Nephron (organoid): ENCODE measurements around the gene DHRS1.
"Not testable (repeated sequence)": the region's sequence is repeated elsewhere in the genome, so short reads cannot be mapped to it uniquely, and the experiment has no call there.

Experiments used
- H3K27ac Mint-ChIP-seq, 3 experiments: 2 replicates each; pipeline ENCODE4 v1.8.0; 2020; ENCODE audit warnings: mixed read lengths in 3 of 3, mild to moderate bottlenecking in 2 of 3, moderate library complexity in 1 of 3
- H3K27me3 Mint-ChIP-seq: 2 replicates; pipeline ENCODE4 v1.8.0; 2021; ENCODE audit warnings: low read depth, mild to moderate bottlenecking, moderate library complexity, mixed read lengths
- H3K36me3 Mint-ChIP-seq: 2 replicates; pipeline ENCODE4 v1.8.0; 2020; ENCODE audit warnings: low read depth, mixed read lengths
- H3K4me1 Mint-ChIP-seq: 2 replicates; pipeline ENCODE4 v1.8.0; 2020; ENCODE audit warnings: mixed read lengths
- H3K4me3 Mint-ChIP-seq, 3 experiments: 2 replicates each; pipeline ENCODE4 v1.8.0; 2020; ENCODE audit warnings: mild to moderate bottlenecking in 3 of 3, mixed read lengths in 3 of 3, moderate library complexity in 2 of 3
- H3K9me3 Mint-ChIP-seq: 2 replicates; pipeline ENCODE4 v1.8.0; 2020; ENCODE audit warnings: mixed read lengths
- TF ChIP-seq, protein P1 (sequence below), 3 experiments: fragments of 200-600 bp; sonication (generic); IDR thresholded peaks; one replicate each; pipeline ENCODE4 v1.5.0; 2021; ENCODE audit warnings: antibody characterized with exemption in 3 of 3; ENCODE audit not compliant: unreplicated experiment in 3 of 3

The DHRS1 gene

DNA sequence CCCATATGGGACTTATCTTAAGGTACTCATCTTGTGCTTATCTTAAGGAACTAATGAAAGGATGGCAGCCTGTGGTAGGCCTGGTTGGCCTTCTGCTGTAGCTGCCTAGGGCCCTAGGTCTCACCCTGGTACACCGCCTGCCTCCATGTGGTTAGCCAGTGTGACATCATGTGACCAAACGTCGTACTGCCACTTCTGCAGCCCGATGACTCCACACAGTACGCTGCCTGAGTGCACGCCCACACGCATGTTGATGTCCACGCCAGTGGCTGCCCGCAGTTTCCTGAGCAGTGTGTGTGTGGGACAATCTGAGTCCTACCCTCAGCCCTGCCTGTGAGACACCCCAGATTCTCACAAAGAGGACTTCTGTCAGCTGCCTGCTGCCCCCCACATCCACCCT, 30.2 kb upstream of the DHRS1 start:
- Mint-ChIP-seq H3K4me1 (peaks cover 6% of the 10 kb centered on the region), H3K27ac (no peak overlapping the region), H3K36me3 (no peaks in the 10 kb centered on the region), H3K4me3 (no peak overlapping the region), H3K9me3 (no peaks in the 10 kb centered on the region), H3K27me3 (peaks cover 52% of the 10 kb centered on the region)
- TF ChIP-seq, protein P1, sequence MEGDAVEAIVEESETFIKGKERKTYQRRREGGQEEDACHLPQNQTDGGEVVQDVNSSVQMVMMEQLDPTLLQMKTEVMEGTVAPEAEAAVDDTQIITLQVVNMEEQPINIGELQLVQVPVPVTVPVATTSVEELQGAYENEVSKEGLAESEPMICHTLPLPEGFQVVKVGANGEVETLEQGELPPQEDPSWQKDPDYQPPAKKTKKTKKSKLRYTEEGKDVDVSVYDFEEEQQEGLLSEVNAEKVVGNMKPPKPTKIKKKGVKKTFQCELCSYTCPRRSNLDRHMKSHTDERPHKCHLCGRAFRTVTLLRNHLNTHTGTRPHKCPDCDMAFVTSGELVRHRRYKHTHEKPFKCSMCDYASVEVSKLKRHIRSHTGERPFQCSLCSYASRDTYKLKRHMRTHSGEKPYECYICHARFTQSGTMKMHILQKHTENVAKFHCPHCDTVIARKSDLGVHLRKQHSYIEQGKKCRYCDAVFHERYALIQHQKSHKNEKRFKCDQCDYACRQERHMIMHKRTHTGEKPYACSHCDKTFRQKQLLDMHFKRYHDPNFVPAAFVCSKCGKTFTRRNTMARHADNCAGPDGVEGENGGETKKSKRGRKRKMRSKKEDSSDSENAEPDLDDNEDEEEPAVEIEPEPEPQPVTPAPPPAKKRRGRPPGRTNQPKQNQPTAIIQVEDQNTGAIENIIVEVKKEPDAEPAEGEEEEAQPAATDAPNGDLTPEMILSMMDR (IDR thresholded peaks at IDR 0.05; ENCODE audit: unreplicated experiment in 3 of 3): no peak

DNA sequence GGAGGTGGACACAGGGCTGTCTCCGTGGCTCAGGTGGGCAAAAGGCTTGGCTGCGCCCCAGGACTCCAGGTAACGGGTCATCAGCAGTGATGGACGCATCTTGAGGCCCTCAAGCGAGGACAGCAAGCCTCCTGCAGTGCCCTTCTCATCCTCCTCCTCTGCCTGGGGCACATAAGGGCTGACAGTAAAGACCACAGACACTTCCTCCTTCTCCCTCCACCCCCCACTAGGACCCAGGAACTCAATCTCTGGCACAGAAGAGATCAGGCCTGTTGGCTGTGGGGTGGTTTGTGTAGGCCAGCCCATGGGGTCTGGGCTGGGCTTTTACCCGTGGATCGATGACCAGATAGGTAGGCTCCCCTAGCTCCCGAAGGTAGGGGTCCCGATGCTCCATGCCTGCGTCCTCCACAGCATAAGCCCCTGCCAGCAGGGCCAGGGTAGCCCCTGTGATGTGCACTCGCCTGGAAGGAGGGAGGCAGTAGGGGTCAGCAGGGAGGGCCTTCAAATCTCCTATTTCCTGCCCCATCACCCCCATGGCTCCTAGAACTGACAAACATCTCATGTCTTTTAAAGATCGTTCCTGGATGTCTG, 29.6 kb upstream of the DHRS1 start:
- H3K27me3 Mint-ChIP-seq: peaks cover 46% of the 10 kb centered on the region
- no peak overlapping the region for H3K4me3 Mint-ChIP-seq
- TF ChIP-seq, protein P1 (IDR thresholded peaks at IDR 0.05; ENCODE audit: unreplicated experiment in 3 of 3): no peak
- H3K4me1 Mint-ChIP-seq: peaks cover 6% of the 10 kb centered on the region
- no peak overlapping the region for H3K27ac Mint-ChIP-seq
- no peaks in the 10 kb centered on the region for H3K36me3 Mint-ChIP-seq
- no peaks in the 10 kb centered on the region for H3K9me3 Mint-ChIP-seq

DNA sequence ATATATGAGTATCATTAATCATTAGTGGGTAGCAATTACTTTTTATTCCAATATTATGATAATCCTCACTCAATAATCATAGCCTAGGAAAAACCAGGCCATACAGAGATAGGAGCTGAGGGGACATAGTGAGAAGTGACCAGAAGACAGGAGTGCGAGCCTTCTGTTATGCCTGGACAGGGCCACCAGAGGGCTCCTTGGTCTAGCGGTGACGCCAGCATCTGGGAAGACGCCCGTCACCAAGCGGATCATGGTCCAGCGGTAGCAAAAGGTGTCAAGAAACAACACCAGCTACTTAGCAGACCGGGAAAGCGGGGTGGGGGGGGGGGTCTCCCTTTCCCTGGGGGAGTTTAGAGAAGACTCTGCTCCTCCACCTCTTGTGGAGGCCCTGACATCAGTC, 28.3 kb upstream of the DHRS1 start:
- H3K27me3 Mint-ChIP-seq: peaks cover 34% of the 10 kb centered on the region
- TF ChIP-seq, protein P1 (IDR thresholded peaks at IDR 0.05; ENCODE audit: unreplicated experiment in 3 of 3): peak; percentile 58 to 64 (median 64)
- H3K27ac Mint-ChIP-seq, H3K36me3 Mint-ChIP-seq, H3K9me3 Mint-ChIP-seq, H3K4me3 Mint-ChIP-seq, H3K4me1 Mint-ChIP-seq: not testable (repeated sequence)

DNA sequence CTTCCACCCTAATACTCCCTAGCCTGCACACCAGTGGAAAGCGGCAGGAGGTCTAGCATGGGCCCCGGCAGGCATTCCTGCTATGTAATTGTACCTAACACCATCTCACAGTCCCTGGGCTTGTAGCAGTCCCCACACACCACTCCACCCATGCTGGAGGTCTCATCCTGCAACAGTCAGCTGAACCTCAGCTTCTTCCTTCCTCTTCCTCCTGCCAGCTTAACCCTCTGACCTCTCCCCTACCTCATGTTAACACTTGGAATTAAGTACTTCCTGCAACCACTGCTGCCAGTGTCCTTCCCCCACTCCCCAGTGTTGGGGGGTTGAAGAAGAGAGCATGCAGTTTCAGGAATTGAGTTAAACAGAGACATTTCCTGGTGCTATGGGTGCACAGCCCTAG, 27.7 kb upstream of the DHRS1 start:
- H3K27me3 Mint-ChIP-seq: peaks cover 28% of the 10 kb centered on the region
- TF ChIP-seq, protein P1 (IDR thresholded peaks at IDR 0.05; ENCODE audit: unreplicated experiment in 3 of 3): no peak
- H3K4me3 Mint-ChIP-seq: no peak overlapping the region
- H3K4me1 Mint-ChIP-seq: peaks cover 4% of the 10 kb centered on the region
- H3K36me3 Mint-ChIP-seq: no peaks in the 10 kb centered on the region
- peak overlapping the region in 1 of 3 experiments; percentile 26 for H3K27ac Mint-ChIP-seq
- no peaks in the 10 kb centered on the region for H3K9me3 Mint-ChIP-seq

DNA sequence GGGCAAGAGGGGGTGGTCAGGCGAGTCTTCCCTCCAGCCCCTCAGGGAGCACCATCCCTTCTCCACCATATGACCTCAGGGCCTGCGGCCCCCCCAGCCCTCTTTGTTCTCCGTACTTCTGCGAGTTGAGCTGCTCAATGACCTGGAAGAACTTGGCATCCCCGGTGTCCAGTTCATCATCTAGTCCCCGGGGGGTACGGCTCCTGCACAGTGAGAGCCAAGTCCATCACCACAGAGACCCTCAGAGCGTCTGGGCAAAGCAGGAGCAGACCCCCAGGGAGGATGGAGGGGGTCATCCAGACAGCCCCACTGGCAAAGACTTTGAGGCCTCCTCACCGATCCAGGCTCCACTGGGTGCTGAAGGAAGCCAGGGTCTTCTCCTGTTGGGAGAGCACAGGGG, 26.4 kb upstream of the DHRS1 start:
- TF ChIP-seq, protein P1 (IDR thresholded peaks at IDR 0.05; ENCODE audit: unreplicated experiment in 3 of 3): no peak
- Mint-ChIP-seq H3K27me3 (peaks cover 18% of the 10 kb centered on the region), H3K9me3 (no peaks in the 10 kb centered on the region), H3K27ac (no peak overlapping the region), H3K4me1 (no peaks in the 10 kb centered on the region), H3K36me3 (no peaks in the 10 kb centered on the region), H3K4me3 (no peak overlapping the region)

DNA sequence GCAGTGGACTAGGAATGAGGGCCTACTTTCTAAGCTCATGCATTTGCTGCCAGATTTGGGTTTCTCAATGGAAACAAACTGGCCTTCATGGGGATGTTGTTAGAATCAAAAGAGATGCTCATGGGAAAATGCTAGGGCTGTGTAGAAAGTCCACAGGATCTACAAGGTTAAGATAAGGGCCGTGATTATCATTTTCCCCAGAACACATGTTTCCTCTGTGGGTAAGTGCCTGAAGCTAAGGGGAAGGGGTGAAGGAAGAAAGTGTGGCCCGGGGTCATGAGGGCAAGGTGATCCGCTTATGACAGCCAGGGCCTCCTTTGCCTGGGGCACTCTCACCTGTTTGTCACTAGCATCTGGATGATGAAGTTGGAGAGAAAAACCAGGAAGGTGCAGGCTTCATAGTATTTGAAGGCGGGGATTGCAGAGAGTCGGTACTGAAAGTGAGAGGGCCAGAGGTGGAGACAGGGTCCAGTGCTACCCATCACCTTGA, 25.5 kb upstream of the DHRS1 start:
- no peaks in the 10 kb centered on the region for H3K36me3 Mint-ChIP-seq
- H3K9me3 Mint-ChIP-seq: no peaks in the 10 kb centered on the region
- H3K27ac Mint-ChIP-seq: no peak overlapping the region
- no peaks in the 10 kb centered on the region for H3K4me1 Mint-ChIP-seq
- TF ChIP-seq, protein P1 (IDR thresholded peaks at IDR 0.05; ENCODE audit: unreplicated experiment in 3 of 3): no peak
- H3K27me3 Mint-ChIP-seq: peaks cover 9% of the 10 kb centered on the region
- no peak overlapping the region for H3K4me3 Mint-ChIP-seq
